HL-60 (cell line): ENCODE data around the gene GPHN.

ENCODE experiments used
- DNase-seq, 2 experiments: peaks; one replicate each; pipeline ENCODE4 v3.0.0-alpha.2; 2010 to 2020; ENCODE audit warnings: low read depth in 1 of 2, low spot score in 1 of 2
- H3K27ac ChIP-seq: fragments of 250-450 bp; sonication (Bioruptor Pico); replicated peaks from 2 replicates; pipeline ENCODE4 v1.5.1; 2020; ENCODE audit warnings: mild to moderate bottlenecking, moderate library complexity
- H3K27me3 ChIP-seq: fragments of 250-450 bp; sonication (Bioruptor Pico); 2 replicates; pipeline ENCODE4 v1.5.1; 2021; ENCODE audit warnings: mild to moderate bottlenecking, moderate library complexity; ENCODE audit not compliant: insufficient read depth, poor library complexity, severe bottlenecking
- H3K4me3 ChIP-seq: replicated peaks from 2 replicates; pipeline ENCODE4 v1.5.1; 2011; ENCODE audit warnings: mild to moderate bottlenecking, control low read depth, low read length; ENCODE audit not compliant: insufficient read depth
- GABPA ChIP-seq: IDR thresholded peaks from 2 replicates; pipeline ENCODE4 v1.6.1; 2012; ENCODE audit warnings: low read depth
- POLR2AphosphoS5 ChIP-seq: IDR thresholded peaks from 2 replicates; pipeline ENCODE4 v1.6.1; 2012; ENCODE audit warnings: low read depth
- SPI1 ChIP-seq: IDR thresholded peaks from 2 replicates; pipeline ENCODE4 v1.6.1; 2012; ENCODE audit warnings: low read depth, mild to moderate bottlenecking, borderline replicate concordance
- TF ChIP-seq, protein P1 (sequence below): IDR thresholded peaks from one replicate; pipeline ENCODE4 v1.5.1; 2011; ENCODE audit warnings: low read length, control low read depth, inconsistent platforms; ENCODE audit not compliant: insufficient read depth
- TF ChIP-seq, protein P2 (sequence below): IDR thresholded peaks from 2 replicates; pipeline ENCODE4 v1.6.1; 2012; ENCODE audit warnings: low read depth; ENCODE audit not compliant: insufficient replicate concordance

The GPHN gene

DNA sequence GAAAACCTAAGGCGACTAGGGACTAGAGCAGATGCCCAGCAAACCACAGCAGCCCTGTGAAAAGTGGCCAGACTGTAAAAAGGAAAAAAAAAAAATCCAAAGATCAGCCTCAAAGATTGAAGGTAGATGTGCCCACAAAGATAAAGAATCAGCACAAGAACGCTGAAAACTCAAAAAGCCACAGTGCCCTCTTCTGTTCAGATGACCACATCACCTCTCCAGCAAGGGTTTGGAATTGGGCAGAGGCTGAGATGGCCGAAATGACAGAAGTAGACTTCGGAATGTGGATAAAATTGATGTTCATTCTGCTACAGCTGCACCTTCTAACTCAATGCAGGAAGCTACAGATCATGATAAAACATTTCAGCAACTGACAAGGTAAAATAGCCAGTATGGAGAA, 154.4 kb downstream of the GPHN start:
- DNase-seq, result no peak
- TF ChIP-seq SPI1, result no peak
- TF ChIP-seq, protein P1, sequence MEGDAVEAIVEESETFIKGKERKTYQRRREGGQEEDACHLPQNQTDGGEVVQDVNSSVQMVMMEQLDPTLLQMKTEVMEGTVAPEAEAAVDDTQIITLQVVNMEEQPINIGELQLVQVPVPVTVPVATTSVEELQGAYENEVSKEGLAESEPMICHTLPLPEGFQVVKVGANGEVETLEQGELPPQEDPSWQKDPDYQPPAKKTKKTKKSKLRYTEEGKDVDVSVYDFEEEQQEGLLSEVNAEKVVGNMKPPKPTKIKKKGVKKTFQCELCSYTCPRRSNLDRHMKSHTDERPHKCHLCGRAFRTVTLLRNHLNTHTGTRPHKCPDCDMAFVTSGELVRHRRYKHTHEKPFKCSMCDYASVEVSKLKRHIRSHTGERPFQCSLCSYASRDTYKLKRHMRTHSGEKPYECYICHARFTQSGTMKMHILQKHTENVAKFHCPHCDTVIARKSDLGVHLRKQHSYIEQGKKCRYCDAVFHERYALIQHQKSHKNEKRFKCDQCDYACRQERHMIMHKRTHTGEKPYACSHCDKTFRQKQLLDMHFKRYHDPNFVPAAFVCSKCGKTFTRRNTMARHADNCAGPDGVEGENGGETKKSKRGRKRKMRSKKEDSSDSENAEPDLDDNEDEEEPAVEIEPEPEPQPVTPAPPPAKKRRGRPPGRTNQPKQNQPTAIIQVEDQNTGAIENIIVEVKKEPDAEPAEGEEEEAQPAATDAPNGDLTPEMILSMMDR, result no peak
- no peak overlapping the region for H3K4me3 ChIP-seq
- H3K27ac ChIP-seq, result no peak overlapping the region
- no peaks in the 10 kb centered on the region for H3K27me3 ChIP-seq

DNA sequence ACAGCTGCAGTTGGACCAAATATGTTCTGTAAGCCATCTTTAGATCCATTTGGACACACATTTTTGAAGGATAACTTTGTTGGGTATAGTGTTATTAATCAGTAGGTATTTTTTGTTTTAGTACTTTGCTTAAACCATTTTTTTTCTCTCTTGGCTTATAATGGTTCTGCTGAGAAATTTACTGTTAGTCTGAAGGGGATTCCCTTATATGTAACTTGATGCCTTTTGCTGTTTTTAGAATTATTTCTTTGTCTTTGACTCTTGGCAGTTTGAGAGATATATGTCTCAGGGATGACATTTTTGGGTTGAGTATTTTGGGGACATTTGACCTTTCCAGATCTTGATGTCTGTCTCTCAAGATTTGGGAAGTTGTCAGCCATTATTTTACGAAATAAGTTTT, 169.8 kb downstream of the GPHN start:
- TF ChIP-seq, protein P1, result no peak
- TF ChIP-seq SPI1, result no peak
- TF ChIP-seq, protein P2, sequence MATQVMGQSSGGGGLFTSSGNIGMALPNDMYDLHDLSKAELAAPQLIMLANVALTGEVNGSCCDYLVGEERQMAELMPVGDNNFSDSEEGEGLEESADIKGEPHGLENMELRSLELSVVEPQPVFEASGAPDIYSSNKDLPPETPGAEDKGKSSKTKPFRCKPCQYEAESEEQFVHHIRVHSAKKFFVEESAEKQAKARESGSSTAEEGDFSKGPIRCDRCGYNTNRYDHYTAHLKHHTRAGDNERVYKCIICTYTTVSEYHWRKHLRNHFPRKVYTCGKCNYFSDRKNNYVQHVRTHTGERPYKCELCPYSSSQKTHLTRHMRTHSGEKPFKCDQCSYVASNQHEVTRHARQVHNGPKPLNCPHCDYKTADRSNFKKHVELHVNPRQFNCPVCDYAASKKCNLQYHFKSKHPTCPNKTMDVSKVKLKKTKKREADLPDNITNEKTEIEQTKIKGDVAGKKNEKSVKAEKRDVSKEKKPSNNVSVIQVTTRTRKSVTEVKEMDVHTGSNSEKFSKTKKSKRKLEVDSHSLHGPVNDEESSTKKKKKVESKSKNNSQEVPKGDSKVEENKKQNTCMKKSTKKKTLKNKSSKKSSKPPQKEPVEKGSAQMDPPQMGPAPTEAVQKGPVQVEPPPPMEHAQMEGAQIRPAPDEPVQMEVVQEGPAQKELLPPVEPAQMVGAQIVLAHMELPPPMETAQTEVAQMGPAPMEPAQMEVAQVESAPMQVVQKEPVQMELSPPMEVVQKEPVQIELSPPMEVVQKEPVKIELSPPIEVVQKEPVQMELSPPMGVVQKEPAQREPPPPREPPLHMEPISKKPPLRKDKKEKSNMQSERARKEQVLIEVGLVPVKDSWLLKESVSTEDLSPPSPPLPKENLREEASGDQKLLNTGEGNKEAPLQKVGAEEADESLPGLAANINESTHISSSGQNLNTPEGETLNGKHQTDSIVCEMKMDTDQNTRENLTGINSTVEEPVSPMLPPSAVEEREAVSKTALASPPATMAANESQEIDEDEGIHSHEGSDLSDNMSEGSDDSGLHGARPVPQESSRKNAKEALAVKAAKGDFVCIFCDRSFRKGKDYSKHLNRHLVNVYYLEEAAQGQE, result no peak
- no peak for TF ChIP-seq GABPA
- TF ChIP-seq POLR2AphosphoS5, result no peak
- Histone ChIP-seq H3K27me3 (no peaks in the 10 kb centered on the region), H3K27ac (no peak overlapping the region), H3K4me3 (no peak overlapping the region)
- DNase-seq, result no peak

DNA sequence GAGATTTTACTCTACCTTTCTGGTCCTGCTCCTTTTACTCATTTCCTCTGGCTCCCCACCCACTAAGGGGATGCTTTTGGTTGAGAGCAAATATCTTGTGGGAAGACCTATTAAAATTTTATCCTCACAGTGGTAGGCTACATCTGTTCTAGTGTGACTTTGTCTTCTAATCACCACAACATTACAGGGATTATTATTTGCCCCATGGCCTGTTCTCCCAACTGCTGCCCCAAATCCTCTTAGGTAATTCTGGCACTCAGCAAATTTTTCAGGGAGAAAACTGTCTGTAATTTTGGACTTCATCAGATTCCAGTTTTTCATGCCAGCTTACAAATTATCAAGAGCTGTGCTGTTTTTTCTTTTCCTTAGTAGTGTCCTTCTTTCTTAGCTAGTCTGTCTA, 172.3 kb downstream of the GPHN start:
- no peak overlapping the region for H3K27ac ChIP-seq
- H3K4me3 ChIP-seq, result no peak overlapping the region
- no peaks in the 10 kb centered on the region for H3K27me3 ChIP-seq
- TF ChIP-seq POLR2AphosphoS5, result no peak
- TF ChIP-seq, protein P2, result no peak
- TF ChIP-seq GABPA, result no peak
- TF ChIP-seq, protein P1, result no peak
- TF ChIP-seq SPI1, result no peak
- DNase-seq, result no peak

DNA sequence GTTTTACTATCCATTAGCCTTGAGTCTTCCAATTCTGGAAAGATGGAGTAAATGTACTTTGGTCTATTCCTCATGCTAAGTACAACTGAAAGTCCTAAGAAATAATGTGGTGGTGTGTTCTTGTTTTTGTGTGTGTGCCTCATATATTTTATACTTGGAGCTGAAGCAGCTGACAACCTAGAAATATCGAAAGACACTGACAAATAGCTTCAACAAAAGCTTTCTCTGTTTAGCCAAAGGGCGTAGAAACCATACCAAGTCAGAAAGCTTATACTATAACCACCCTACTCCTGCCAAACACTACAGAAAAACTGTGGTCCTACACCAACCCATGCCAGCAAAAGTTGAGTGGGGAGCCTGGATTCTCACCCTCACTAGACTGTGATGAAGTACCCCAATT, 188.4 kb downstream of the GPHN start:
- H3K27me3 ChIP-seq, result no peaks in the 10 kb centered on the region
- H3K4me3 ChIP-seq, result no peak overlapping the region
- DNase-seq, result no peak
- TF ChIP-seq GABPA (no peak), SPI1 (no peak), POLR2AphosphoS5 (no peak)
- TF ChIP-seq, protein P1, result no peak
- TF ChIP-seq, protein P2, result no peak
- H3K27ac ChIP-seq, result no peak overlapping the region
